SK-N-SH treated with all-trans-retinoic acid at 6 μM for 48 hours (cell line): Measurements from ENCODE around the gene KCNMA1.

Source experiments
- SNAI2 ChIP-seq: fragments of 250-450 bp; sonication (Bioruptor Pico); IDR thresholded peaks from 2 replicates; pipeline ENCODE4 v1.5.0; 2020; ENCODE audit warnings: mild to moderate bottlenecking, moderate library complexity
- ZC3H10 ChIP-seq: fragments of 250-450 bp; sonication (Bioruptor Pico); IDR thresholded peaks from 2 replicates; pipeline ENCODE4 v1.5.1; 2021; ENCODE audit warnings: mild to moderate bottlenecking, moderate library complexity
- ZFP3 ChIP-seq: fragments of 250-450 bp; sonication (Bioruptor Pico); IDR thresholded peaks from 2 replicates; pipeline ENCODE4 v1.5.0; 2020; ENCODE audit warnings: mild to moderate bottlenecking, moderate library complexity
- ZFP30 ChIP-seq: fragments of 450-650 bp; formaldehyde crosslinking; IDR thresholded peaks from 2 replicates; pipeline ENCODE4 v1.5.0; 2022; ENCODE audit warnings: mild to moderate bottlenecking, moderate library complexity
- ZNF565 ChIP-seq: fragments of 450-650 bp; formaldehyde crosslinking; conservative IDR thresholded peaks from 2 replicates; pipeline ENCODE4 v1.5.0; 2020; ENCODE audit warnings: low read depth, mild to moderate bottlenecking, moderate library complexity
- ZNF70 ChIP-seq: fragments of 450-650 bp; formaldehyde crosslinking; IDR thresholded peaks from 2 replicates; pipeline ENCODE4 v1.5.0; 2020; ENCODE audit warnings: mild to moderate bottlenecking, moderate library complexity
- TF ChIP-seq, protein P1 (sequence below): fragments of 250-450 bp; sonication (Bioruptor Pico); IDR thresholded peaks from 2 replicates; pipeline ENCODE4 v1.5.0; 2020; ENCODE audit warnings: mild to moderate bottlenecking, moderate library complexity
- TF ChIP-seq, protein P2 (sequence below): fragments of 250-450 bp; sonication (Bioruptor Pico); IDR thresholded peaks from 2 replicates; pipeline ENCODE4 v1.8.0; 2020; ENCODE audit warnings: mild to moderate bottlenecking, moderate library complexity, borderline replicate concordance

DNA sequence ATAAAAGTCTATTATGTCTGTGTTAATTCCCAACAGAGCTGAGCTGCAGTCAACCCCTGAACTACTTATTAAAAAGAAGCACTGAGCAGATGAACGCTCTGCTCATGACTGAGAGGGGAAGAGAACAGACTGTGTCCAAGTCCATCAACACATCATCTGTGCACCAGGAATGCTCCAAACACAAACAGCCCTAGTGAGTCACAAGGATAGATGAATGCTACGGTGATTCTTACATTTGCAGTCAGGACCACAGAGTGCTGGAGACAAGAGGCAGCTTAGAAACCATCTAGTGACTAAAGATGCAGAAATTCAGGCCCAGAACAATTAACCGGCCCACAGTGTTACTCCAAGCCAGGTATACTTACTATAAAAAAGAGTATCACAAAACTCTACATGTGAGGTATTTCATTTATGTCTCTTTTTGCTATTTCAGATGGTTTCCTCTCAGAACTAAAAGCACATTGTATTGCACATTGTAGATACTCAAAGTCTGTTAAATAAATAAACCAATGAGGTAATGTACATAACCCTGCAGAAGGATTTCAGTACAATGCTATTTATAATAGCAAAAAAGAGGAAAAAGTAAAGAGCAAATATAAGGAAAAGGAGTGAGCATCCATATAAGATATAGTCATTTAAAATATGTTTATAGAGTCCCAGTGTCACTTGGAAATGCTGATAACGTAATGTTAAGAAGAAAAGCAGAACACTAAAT is 159.2 kb downstream of the KCNMA1 start:
- TF ChIP-seq, protein P1, sequence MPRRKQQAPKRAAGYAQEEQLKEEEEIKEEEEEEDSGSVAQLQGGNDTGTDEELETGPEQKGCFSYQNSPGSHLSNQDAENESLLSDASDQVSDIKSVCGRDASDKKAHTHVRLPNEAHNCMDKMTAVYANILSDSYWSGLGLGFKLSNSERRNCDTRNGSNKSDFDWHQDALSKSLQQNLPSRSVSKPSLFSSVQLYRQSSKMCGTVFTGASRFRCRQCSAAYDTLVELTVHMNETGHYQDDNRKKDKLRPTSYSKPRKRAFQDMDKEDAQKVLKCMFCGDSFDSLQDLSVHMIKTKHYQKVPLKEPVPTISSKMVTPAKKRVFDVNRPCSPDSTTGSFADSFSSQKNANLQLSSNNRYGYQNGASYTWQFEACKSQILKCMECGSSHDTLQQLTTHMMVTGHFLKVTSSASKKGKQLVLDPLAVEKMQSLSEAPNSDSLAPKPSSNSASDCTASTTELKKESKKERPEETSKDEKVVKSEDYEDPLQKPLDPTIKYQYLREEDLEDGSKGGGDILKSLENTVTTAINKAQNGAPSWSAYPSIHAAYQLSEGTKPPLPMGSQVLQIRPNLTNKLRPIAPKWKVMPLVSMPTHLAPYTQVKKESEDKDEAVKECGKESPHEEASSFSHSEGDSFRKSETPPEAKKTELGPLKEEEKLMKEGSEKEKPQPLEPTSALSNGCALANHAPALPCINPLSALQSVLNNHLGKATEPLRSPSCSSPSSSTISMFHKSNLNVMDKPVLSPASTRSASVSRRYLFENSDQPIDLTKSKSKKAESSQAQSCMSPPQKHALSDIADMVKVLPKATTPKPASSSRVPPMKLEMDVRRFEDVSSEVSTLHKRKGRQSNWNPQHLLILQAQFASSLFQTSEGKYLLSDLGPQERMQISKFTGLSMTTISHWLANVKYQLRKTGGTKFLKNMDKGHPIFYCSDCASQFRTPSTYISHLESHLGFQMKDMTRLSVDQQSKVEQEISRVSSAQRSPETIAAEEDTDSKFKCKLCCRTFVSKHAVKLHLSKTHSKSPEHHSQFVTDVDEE (CRISPR knock-in tag), result no peak
- TF ChIP-seq ZFP30 (CRISPR knock-in tag) (no peak), ZC3H10 (no peak), ZNF70 (no peak), ZNF565 (CRISPR knock-in tag) (no peak), ZFP3 (no peak), SNAI2 (CRISPR knock-in tag) (no peak)
- TF ChIP-seq, protein P2, sequence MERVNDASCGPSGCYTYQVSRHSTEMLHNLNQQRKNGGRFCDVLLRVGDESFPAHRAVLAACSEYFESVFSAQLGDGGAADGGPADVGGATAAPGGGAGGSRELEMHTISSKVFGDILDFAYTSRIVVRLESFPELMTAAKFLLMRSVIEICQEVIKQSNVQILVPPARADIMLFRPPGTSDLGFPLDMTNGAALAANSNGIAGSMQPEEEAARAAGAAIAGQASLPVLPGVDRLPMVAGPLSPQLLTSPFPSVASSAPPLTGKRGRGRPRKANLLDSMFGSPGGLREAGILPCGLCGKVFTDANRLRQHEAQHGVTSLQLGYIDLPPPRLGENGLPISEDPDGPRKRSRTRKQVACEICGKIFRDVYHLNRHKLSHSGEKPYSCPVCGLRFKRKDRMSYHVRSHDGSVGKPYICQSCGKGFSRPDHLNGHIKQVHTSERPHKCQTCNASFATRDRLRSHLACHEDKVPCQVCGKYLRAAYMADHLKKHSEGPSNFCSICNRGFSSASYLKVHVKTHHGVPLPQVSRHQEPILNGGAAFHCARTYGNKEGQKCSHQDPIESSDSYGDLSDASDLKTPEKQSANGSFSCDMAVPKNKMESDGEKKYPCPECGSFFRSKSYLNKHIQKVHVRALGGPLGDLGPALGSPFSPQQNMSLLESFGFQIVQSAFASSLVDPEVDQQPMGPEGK (CRISPR knock-in tag), result no peak
